Calu3 (cell line): ENCODE measurements around the gene UQCR10. TPM values are rescaled to one million over a fixed set of nuclear protein-coding genes. Genes with fewer than 3 reads are reported as not detected.

Source experiments
- BruUV-seq: library from RNA; stranded (reverse); fragments of 400-500 nt; replicated peaks from 2 replicates; lab custom pipeline; 2021; lab: Mats Ljungman, UMichigan
- CTCF ChIA-PET: fragments of 300-600 bp; sonication (Branson Sonifier 250); formaldehyde crosslinking; loops from one replicate; lab custom pipeline; 2022; ENCODE audit warnings: antibody characterized with exemption; lab: Charles Lee
- DNase-seq: peaks from one replicate; pipeline ENCODE4 v3.0.0; 2022
- H3K27ac Mint-ChIP-seq: one replicate; pipeline ENCODE4 v1.8.0; 2022; ENCODE audit warnings: mixed read lengths; ENCODE audit not compliant: unreplicated experiment
- H3K27me3 Mint-ChIP-seq: one replicate; pipeline ENCODE4 v1.8.0; 2022; ENCODE audit warnings: mixed read lengths; ENCODE audit not compliant: unreplicated experiment
- H3K36me3 Mint-ChIP-seq: one replicate; pipeline ENCODE4 v1.8.0; 2022; ENCODE audit warnings: mild to moderate bottlenecking, moderate library complexity, mixed read lengths; ENCODE audit not compliant: insufficient read depth, unreplicated experiment
- H3K4me1 Mint-ChIP-seq: one replicate; pipeline ENCODE4 v1.8.0; 2022; ENCODE audit warnings: mild to moderate bottlenecking, low read depth, mixed read lengths; ENCODE audit not compliant: unreplicated experiment
- H3K4me3 Mint-ChIP-seq: one replicate; pipeline ENCODE4 v1.8.0; 2022; ENCODE audit warnings: mild to moderate bottlenecking, low read depth, moderate library complexity, mixed read lengths; ENCODE audit not compliant: unreplicated experiment
- H3K9me3 Mint-ChIP-seq: one replicate; pipeline ENCODE4 v1.8.0; 2022; ENCODE audit warnings: low read depth, mixed read lengths; ENCODE audit not compliant: unreplicated experiment
- intact Hi-C: fragments of 100-400 bp; cut with micrococcal nuclease; formaldehyde crosslinking; loops from one replicate; pipeline ENCODE4 v1.10.0; 2022; ENCODE audit not compliant: unreplicated experiment
- total RNA-seq: library from RNA; stranded (reverse); gene quantifications from 2 replicates; pipeline ENCODE4 v1.2.3, GENCODE V29; 2022
- TF ChIP-seq, protein P1 (sequence below): fragments of 200-600 bp; IDR thresholded peaks from one replicate; pipeline ENCODE4 v1.8.0; 2022; ENCODE audit warnings: antibody characterized with exemption; ENCODE audit not compliant: unreplicated experiment

UQCR10 gene
- total RNA-seq, 1 experiment from 2014 or later: 120 TPM

DNA sequence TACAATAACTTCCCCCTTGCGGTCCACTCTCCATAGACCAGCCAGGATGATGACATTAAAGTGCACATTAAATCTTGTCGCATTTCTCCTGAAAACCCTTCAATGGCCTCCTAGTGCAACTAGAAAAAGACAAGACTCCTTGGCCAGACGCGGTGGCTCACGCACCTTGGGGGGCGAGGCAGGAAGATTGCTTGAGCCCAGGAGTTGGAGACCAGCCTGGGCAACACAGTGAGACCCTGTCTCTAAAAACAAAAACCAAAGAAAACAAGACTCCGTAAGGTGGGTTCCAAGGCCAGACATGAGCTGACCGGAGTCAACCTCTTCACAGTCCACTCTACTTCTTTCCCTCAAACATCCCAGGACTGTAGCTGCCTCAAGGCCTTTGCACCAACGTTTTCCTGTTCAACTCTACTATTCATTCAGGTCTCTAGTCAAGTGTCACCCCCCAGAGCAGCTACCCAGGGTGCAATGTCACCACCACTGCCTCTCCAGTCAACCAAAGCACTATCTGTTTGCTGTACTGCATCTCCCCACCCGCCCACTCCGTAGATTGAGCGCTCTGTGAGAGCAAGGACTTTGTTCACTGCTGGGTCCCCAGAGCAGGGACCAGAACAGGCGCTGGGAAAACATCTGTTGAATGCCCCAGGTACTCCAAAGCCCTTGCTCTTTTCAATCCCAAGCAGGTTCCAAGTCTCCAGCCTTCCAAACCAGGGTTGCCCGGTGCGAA, 1.1 kb upstream of the UQCR10 start:
- CTCF ChIA-PET: interaction anchor here (0.9 to 1.3 kb wide), 5 partner anchors 16 to 323 kb away, joined by 3 to 6 read pairs (median 4); no protein-coding TSS in a partner anchor
- H3K27me3 Mint-ChIP-seq: no peaks in the 10 kb centered on the region
- DNase-seq: no peak
- H3K27ac Mint-ChIP-seq: peak overlapping the region; percentile 94
- H3K36me3 Mint-ChIP-seq: peaks cover 49% of the 10 kb centered on the region
- H3K4me1 Mint-ChIP-seq: peaks cover 31% of the 10 kb centered on the region
- intact Hi-C loops: loop anchor here (5.0 kb wide), 1 partner anchor 64 kb away; no protein-coding TSS in a partner anchor
- no peaks in the 10 kb centered on the region for H3K9me3 Mint-ChIP-seq
- TF ChIP-seq, protein P1, sequence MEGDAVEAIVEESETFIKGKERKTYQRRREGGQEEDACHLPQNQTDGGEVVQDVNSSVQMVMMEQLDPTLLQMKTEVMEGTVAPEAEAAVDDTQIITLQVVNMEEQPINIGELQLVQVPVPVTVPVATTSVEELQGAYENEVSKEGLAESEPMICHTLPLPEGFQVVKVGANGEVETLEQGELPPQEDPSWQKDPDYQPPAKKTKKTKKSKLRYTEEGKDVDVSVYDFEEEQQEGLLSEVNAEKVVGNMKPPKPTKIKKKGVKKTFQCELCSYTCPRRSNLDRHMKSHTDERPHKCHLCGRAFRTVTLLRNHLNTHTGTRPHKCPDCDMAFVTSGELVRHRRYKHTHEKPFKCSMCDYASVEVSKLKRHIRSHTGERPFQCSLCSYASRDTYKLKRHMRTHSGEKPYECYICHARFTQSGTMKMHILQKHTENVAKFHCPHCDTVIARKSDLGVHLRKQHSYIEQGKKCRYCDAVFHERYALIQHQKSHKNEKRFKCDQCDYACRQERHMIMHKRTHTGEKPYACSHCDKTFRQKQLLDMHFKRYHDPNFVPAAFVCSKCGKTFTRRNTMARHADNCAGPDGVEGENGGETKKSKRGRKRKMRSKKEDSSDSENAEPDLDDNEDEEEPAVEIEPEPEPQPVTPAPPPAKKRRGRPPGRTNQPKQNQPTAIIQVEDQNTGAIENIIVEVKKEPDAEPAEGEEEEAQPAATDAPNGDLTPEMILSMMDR: no peak
- peak overlapping the region; percentile 98 for H3K4me3 Mint-ChIP-seq
- TSS peak; percentile 73 for BruUV-seq

DNA sequence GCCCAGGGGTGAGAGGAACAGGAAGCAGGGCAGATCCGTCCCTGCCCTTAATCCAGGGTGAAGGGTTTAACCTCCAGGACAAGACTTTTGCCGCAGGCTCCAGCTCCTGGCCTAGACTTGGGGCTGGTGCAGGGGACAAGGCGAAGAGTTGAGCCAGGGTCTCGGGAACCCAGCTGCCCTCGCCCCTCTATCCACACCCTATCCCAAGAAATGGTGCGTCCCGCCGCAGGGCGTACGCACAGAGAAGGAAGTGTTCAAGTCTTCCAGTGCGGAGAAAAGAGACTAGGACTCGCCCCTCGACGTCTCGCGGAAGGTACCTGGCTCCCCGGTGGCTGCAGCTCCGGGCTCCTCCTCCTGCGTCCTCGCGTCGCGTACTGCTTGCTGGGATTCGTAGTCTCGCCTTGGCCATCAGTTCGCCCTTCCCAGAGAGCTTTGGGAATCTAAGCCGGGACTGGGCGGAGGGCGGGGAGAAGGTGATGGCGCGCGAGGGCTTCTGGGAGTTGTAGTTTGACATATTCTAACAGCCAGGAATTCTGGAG, 468 bp upstream of the UQCR10 start, which contains the start of gene ZMAT5:
Gene ZMAT5 (minus strand): TSS at position 376 of the 539 bp plus-strand sequence. CDS start 18,463 bp downstream, outside the sequence.
- no peaks in the 10 kb centered on the region for H3K9me3 Mint-ChIP-seq
- TF ChIP-seq, protein P1: no peak
- peaks cover 31% of the 10 kb centered on the region for H3K4me1 Mint-ChIP-seq
- H3K27ac Mint-ChIP-seq: peak within 1 kb of the TSS; percentile 94
- peaks cover 51% of the 10 kb centered on the region for H3K36me3 Mint-ChIP-seq
- intact Hi-C loops: loop anchor here (5.0 kb wide), 1 partner anchor 64 kb away; no protein-coding TSS in a partner anchor
- H3K27me3 Mint-ChIP-seq: no peaks in the 10 kb centered on the region
- CTCF ChIA-PET: interaction anchor here (0.6 to 1.3 kb wide), 6 partner anchors 13 to 322 kb away, joined by 3 to 13 read pairs (median 4); no protein-coding TSS in a partner anchor
- BruUV-seq: no TSS peak
- peak within 1 kb of the TSS; percentile 98 for H3K4me3 Mint-ChIP-seq
- peak; percentile 96 for DNase-seq

DNA sequence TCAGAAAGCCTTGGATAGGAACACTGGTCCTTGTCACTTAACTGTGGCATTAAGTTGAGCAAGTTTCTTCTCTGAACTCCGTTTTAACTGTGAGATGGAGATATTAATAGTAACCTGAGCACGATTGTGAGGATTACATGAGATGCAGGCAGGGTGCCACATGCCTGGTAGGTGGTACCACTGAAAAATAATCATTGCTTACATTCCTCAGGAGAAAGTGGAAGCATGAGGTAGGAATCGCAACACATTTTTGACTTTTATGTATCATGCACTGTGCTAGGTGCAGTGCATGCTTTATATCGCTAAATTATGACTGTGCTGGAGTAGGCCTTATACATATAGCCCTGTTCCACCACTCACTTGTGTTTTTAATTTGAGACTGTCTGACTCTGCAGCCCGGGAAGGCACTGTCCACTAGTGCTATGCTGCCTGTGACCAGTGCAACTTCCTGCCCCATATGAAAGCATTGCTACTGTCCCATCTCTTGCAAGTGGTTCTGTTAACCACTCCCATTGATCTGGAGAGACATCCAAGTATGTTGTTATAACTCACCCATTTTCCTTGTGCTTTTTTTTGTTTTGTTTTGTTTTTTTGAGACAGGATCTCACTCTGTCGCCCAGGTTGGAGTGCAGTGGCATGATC, 1.0 kb downstream of the UQCR10 start:
- Mint-ChIP-seq H3K27ac (peak overlapping the region; percentile 94), H3K9me3 (no peaks in the 10 kb centered on the region), H3K4me3 (peak overlapping the region; percentile 98), H3K27me3 (no peaks in the 10 kb centered on the region), H3K36me3 (peaks cover 52% of the 10 kb centered on the region), H3K4me1 (peaks cover 46% of the 10 kb centered on the region)
- CTCF ChIA-PET: no interaction called here
- no peak for DNase-seq
- TF ChIP-seq, protein P1: no peak
- BruUV-seq: no TSS peak
- intact Hi-C loops: loop anchor here (5.0 kb wide), 1 partner anchor 66 kb away; no protein-coding TSS in a partner anchor

DNA sequence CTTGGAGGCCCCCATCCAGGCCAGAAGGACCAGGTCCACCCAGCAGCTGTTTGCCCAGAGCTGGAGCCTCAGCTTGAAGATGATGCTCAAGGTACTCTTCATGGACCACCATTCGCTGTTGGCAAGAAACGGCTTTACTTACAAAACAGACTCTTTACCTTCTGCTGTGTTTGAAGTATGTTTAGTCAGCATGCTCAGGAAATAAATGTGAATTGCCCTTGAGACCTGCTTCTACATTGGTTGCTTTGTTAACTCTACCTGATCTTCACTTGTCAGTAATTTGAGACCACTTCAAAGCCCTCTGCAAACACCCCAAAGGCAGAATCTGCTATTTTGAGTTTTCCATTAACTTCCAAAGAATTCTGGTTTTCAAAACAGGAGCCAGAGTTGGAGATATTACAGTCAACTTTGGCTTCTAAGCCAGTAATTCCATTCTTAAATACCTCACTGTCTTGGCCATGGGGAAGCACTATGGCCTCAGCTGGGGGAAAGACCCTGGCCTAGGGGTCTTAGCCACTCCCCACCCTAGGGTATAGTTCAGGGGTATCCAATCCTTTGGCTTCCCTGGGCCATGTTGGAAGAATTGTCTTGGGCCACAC, 2.7 kb downstream of the UQCR10 start:
- H3K27me3 Mint-ChIP-seq: no peaks in the 10 kb centered on the region
- H3K36me3 Mint-ChIP-seq: peaks cover 57% of the 10 kb centered on the region
- H3K4me3 Mint-ChIP-seq: no peak overlapping the region
- H3K9me3 Mint-ChIP-seq: no peaks in the 10 kb centered on the region
- H3K4me1 Mint-ChIP-seq: peaks cover 50% of the 10 kb centered on the region
- intact Hi-C loops: loop anchor here (5.0 kb wide), 2 partner anchors 68 to 317 kb away; no protein-coding TSS in a partner anchor
- no peak for DNase-seq
- BruUV-seq: no TSS peak
- H3K27ac Mint-ChIP-seq: no peak overlapping the region
- TF ChIP-seq, protein P1: no peak
- CTCF ChIA-PET: interaction anchor here (0.6 kb wide), 1 partner anchor 1076 kb away, joined by 11 read pairs; no protein-coding TSS in a partner anchor
